D721Med (cell line): ENCODE results near the gene GFRA4.

Source experiments
- DNase-seq: peaks from one replicate; pipeline ENCODE4 v3.0.0; 2011; ENCODE audit warnings: low spot score; ENCODE audit not compliant: insufficient read length
- FAIRE-seq: peaks from 2 replicates; lab custom pipeline; 2011; peaks lifted over from hg19 to GRCh38; lab: Jason Lieb, UNC
- TF ChIP-seq, protein P1 (sequence below): IDR thresholded peaks from 2 replicates; pipeline ENCODE4 v1.5.1; 2012; ENCODE audit warnings: mild to moderate bottlenecking, control low read depth; ENCODE audit not compliant: insufficient read depth; ENCODE audit errors: missing control alignments

The GFRA4 gene

DNA sequence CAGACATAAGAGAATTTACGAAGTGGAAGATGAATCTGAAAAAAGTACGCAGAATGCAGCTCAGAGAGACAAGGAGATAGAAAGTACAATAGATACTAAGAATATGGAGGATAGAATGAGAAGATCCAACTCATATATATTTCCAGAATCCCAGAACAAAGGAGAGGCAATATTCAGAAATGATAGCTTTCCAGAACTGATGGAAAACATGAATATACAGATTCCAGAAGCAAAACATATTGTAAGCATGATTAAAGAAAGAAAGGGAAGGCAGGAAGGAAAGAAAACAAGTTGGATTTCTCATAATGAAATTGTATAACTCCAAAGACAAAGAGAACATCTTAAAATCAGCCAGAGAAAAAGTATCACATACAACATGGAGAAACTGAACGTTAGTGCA is 22.9 kb downstream of the GFRA4 start:
- FAIRE-seq (no peak), DNase-seq (no peak)
- TF ChIP-seq, protein P1, sequence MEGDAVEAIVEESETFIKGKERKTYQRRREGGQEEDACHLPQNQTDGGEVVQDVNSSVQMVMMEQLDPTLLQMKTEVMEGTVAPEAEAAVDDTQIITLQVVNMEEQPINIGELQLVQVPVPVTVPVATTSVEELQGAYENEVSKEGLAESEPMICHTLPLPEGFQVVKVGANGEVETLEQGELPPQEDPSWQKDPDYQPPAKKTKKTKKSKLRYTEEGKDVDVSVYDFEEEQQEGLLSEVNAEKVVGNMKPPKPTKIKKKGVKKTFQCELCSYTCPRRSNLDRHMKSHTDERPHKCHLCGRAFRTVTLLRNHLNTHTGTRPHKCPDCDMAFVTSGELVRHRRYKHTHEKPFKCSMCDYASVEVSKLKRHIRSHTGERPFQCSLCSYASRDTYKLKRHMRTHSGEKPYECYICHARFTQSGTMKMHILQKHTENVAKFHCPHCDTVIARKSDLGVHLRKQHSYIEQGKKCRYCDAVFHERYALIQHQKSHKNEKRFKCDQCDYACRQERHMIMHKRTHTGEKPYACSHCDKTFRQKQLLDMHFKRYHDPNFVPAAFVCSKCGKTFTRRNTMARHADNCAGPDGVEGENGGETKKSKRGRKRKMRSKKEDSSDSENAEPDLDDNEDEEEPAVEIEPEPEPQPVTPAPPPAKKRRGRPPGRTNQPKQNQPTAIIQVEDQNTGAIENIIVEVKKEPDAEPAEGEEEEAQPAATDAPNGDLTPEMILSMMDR: no peak

DNA sequence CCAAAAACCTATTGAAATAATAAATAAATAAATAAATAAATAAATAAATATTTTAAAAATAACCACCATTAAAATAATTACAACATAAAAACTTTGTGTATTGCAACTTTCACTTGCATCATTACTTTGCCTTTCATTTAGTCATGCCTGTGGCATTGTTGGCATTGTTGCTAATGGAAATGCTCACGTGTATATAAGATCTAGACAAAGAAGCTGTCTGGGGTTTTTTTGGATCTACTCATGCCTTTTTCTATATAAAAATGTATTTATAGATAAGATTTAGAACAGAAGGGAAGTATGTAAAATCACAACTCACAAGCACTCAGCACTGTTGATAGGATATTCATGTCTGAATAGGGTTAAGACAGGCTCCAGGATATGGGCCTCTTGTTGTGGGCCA is 27.9 kb downstream of the GFRA4 start:
- FAIRE-seq: no peak
- TF ChIP-seq, protein P1: no peak
- DNase-seq: no peak

DNA sequence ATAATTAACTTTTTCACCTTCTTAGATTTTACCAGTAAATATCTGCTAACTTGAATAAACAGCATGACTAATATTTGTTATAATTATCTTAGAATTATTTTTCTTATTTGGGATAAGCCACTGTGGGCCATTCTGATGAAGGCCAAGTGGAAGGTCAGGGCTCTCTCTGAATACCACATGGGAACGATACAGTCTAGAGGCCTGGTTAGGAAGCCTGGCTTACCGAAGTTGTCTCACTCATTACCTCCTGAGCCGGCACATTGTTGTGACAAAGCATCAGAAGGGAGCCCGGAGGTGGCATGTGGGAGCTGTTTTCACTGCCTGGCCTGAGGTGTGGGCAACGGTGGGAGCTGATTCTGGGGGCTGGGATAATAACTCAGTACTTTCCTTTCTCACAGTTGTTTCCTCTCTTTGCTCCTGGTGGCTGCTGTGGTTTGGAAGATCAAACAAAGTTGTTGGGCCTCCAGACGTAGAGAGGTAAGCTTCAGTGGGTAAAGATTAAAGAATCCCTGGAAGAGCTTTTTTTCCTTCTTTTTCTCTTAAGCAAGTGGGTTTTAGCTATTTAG is 29.2 kb downstream of the GFRA4 start:
- FAIRE-seq (no peak), DNase-seq (no peak)
- TF ChIP-seq, protein P1: no peak

DNA sequence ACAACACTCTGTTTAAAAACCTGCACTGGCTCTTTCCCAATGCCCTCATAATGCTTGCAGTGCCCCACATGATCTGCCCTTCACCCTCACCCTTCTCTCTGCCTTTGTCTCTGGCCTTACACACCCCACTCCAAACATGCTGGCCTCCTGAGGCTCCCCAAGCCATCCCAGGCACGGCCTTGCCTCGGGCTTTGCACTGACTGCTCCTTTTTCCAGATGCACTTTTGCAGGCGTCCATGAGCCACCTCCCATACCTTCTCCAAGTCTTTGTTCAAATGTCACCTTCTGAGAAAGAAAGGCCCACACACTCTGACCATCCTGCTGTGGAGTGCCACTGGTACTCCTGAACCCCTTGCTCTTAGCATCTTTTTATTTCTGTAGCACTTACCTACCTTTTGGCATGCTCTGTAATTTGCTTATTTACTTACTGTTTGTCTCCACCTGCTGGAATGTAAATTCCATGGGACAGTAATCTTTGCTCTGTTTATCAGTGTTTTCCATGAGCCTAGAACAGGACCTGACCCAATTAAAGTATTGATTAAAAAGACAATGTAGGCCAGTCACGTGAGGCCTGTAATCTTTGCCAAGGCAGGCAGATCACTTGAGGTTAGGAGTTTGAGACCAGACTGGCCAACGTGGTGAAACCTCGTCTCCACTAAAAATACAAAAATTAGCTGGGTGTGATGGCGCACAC is 30.7 kb downstream of the GFRA4 start:
- no peak for FAIRE-seq
- TF ChIP-seq, protein P1: no peak
- DNase-seq: no peak

DNA sequence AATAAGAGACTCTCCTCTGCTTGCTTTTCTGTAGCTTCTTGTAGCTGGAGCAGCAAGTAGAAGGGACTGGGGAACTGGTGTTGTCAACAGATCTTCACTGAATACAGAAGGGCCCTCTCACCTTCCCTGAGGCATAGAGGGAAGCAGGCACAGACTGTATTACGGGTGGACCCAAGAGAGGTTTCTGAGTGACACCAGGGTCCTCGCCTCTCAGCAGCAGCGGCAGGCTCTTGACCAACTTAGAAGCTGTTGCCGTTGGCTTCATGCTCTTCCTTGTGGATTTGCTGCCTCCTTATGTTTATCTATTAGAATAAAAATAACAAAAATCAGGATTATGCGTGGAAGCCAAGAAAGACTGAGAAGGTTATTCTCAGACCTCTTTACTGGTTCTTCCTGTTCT is 31.7 kb downstream of the GFRA4 start:
- TF ChIP-seq, protein P1: no peak
- no peak for DNase-seq
- FAIRE-seq: no peak

DNA sequence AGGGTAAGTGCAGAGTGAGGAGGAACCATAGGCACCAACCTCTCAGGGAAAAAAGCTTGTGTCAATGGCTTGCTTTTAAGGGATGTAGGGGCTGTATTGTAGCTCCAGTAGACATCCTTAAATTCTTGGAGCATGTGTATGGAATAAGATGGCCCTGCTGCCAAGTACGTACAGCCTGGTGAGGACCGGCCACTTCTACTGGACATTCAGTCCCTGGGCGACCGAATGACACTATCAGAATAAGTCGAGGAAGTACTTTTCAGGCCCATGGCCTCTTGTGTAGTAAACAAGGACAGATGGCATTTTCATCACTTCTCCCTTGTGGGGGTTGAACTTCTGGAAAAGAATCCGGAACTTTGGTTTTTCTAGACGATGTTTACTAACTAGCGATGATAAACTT is 32.8 kb downstream of the GFRA4 start:
- FAIRE-seq (no peak), DNase-seq (no peak)
- TF ChIP-seq, protein P1: no peak

DNA sequence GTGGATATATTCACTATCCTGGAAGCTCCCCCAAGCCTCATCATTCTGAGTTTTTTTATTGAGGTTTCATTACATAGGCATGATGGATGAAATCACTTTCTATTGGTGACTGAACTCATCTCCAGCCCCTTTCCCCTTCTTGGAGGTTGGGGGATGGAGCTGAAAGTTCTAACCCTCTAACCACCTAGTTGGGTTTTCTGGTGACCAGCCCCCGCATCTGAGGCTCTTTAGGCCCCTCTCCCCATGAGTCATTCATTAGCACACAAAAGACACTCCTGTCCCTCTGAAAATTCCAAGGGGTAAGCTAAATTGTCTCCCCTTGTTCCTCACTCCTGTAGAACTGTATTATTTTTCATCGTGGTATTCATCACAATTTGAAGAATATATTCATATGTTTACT is 33.3 kb downstream of the GFRA4 start:
- DNase-seq (no peak), FAIRE-seq (no peak)
- TF ChIP-seq, protein P1: no peak
